Activated T-cell treated with anti-CD3 and anti-CD28 coated beads, Interleukin-2, amount 50 U/mL, for 1 hour (primary cell): ENCODE data around the gene GPR61.

Source experiments
- DNase-seq: peaks from one replicate; pipeline ENCODE4 v3.0.0-alpha.2; 2020

Gene GPR61, protein sequence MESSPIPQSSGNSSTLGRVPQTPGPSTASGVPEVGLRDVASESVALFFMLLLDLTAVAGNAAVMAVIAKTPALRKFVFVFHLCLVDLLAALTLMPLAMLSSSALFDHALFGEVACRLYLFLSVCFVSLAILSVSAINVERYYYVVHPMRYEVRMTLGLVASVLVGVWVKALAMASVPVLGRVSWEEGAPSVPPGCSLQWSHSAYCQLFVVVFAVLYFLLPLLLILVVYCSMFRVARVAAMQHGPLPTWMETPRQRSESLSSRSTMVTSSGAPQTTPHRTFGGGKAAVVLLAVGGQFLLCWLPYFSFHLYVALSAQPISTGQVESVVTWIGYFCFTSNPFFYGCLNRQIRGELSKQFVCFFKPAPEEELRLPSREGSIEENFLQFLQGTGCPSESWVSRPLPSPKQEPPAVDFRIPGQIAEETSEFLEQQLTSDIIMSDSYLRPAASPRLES

DNA sequence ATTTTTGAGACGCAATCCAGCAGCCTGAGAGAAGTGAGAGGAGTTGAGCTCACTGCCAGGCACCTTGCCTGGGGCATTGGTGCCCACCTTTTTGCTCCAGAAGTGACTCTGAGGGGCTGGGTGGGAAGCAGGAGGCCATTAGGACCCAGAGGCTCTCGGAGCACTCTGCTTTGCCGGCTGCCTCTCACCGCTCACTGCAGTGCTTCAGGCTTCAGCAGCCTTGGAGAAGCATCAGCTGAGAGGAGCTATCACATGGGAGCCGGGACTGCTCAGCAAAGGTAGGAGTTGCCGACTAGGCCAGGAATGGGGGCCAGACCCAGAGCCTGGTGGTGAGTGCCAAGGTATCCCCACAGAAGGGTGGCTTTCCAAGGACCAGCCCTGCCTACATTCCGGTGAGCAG is at the start of gene GPR61:
TSS of gene GPR61 (plus strand) at position 197 of the 400 bp plus-strand sequence. CDS start 3,151 bp downstream, outside the sequence.
- DNase-seq, result no peak

DNA sequence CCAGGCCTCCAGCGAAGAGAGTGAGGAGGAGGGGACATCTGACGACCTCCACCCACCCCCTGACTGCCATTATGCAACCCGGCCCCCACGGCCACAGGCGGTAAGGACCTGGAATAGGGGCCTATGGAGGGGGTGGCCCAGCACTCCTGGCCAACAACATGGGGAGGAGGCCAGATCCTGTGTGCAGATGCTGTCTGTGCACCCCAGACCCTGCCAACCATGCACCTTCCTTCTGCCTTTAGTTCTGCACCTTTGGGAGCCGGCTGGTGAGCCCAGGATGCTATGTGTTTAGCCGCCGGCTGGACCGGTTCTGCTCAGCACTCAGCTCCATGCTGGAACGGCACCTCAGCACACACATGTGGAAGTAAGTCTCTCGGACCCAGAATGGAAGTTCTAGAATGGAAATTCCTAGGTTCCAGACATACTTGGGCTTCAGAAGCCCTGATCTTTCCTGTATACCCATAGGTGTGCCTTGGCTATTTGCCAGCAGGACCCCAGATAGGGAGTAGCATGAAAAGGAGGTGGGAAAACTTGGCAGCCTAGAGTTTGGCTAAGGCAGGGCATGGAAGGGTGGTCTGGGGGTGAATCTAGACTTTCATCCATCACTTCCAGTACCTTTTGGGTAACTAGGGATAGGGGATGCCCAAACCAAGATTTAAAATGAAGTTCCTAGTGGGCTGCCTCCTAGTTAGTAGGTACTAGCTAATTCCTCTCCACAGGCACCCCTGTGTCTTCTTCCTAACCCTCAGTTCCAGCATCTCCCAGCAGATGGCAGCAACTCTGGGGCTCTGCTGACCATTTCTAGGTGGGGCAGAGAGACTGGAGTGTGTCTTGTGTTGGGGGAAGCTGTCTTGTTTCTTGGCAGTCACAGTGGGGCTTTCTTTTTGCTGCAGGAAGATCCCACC is 49.4 kb upstream of the GPR61 start:
- peak; percentile 76 for DNase-seq

DNA sequence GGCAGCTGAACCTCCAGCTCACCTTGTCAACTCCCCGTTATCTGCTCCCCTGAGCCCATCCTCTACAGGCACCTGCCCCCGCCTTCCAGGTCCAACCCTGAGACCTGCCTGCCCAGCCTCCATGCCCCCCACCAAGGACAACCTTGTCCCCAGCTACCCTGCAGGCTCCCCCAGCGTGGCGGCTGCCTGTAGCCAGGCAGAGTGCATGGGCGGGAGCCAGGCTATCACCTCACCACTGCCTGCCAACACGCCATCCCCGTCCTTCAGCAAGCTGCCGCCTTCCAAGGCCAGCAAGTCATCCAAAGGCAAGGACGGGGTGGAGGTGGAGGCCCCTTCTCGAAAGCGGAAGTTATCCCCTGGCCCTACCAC is 48.8 kb upstream of the GPR61 start:
- DNase-seq, result no peak

DNA sequence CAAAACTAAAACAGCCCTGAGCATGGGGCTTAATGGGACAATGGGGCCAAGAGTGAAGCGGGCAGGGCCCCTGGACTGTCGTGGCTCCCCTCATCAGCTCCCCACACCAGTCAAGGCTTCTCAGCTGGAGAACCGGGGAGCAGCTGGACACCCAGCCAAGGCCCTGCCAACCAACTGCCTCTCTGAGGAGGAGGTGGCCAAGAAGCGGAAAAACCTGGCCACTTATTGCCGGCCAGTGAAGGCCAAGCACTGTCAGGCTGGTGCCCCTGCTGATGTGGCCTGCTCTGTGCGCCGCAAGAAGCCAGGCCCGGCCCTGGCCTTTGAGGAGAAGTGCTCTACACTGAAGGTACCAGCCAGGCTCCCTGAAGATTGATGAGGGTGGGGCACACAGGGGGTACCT is 48.3 kb upstream of the GPR61 start:
- no peak for DNase-seq

DNA sequence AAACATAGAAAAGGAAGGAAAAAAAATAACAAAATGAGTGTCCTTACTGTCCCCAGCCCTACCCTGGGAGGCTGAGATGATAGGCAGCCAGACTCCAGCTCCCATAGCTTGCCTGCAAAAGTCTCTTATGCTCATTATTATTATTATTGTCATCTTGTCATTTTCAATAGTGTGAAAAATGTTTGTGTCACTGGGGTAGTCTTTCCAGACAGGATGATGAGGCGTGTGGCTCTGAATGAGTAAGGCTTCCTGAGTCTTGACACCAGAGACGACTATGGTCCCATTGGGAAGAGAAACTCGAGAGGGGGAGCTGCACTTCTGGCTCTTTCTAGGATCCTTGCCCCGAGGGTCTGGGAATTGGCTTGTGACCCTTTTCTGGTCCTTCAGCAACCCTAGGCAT is 46.9 kb upstream of the GPR61 start:
- no peak for DNase-seq

DNA sequence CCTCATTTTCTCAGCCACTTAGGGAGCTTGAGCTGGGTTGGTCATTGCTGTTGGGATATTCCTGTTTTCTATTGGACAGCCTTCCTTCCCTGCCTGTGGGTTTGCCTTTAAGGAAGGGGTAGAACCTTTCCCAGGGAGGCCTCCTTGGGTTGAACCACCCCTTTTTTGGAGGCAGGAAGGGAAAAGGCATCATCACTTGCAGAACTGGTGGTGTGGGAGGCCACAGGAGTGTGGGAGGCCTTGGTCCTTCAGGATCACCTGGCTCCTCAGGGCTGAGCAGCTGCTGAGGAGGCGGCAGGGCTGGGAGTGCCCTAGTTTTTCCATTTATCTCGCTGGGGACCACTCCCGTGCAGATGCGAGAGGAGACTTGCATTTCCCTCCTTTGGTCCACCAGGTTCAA is 46.4 kb upstream of the GPR61 start:
- DNase-seq, result no peak

DNA sequence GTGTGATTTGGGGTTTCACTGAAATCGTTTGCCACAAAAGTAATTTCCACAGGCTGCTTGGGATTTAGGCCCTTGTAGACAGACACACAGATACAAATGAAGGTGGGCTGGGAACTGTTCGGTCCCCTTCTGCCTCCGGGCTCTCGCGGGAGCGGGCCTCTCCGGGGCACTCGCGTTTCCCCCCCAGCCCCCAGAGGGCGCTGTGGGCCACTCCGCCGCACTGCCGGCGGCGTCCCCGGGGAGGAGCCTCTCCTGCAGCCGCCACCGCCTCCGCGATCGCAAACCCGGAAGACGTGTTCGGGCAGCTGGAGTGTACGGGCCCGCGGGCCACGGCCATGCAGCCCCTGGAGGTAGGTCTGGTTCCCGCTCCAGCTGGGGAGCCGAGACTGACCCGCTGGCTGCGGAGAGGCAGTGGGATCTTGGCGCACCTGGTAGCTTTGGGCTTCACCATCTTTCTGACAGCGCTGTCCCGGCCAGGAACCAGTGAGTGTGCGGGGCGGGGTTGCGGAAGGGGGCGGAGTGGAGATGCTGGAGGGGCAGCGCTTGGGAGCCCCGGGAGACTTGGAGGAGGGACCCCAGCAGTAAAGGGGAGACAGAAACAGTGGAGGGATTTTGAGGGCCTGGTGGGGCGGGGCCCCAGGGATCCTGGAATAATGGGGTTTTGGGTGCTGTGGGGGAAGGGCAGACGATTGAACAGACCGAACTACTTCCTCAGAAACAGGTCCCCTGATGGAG is 45.7 kb upstream of the GPR61 start, which contains the start of gene CYB561D1:
TSS of gene CYB561D1 (plus strand) at position 290 of the 735 bp plus-strand sequence. CDS start at position 336, 46 bp downstream.
- peak; percentile 94 for DNase-seq

DNA sequence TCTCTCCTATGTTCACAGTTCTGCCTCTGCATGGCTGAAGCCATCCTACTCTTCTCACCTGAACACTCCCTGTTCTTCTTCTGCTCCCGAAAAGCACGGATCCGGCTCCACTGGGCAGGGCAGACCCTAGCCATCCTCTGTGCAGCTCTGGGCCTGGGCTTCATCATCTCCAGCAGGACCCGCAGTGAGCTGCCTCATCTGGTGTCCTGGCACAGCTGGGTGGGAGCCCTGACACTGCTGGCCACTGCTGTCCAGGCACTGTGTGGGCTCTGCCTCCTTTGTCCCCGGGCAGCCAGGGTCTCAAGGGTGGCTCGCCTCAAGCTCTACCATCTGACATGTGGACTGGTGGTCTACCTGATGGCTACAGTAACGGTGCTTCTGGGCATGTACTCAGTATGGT is 43.9 kb upstream of the GPR61 start:
- no peak for DNase-seq

DNA sequence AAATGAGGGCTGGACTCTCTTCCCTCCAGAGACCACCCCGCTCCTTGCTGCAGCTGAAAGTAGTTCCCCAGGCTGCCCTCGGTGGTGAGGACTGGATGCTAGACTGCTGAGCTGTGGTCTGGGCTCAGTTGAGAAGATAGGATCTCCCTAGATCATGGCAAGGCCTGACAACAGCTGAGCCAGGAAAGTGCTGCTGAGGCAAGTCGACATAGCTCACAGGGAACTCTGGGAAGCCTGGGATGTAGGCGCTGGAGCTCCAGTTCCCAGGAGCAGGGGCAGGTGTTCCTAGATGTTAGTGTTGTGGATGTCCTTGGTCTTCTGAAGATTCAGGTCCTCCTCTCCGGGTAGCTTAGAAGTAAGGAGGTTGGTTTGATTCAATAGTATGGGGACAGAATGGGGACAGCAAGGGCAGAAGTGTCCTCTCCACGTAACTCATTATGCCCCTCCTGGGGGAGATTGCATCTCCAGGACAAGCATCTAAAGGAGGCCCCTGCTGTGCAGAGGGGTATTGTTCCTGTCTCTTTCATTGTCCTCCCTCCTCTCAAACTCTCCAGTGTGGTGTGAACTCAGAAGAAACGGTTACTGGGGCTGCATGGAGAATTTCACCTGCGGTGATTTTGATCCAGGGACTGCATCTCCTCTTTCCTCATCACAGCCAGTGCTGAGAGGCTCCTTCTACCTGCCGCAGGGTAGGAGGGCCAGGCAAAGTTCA is 42.1 kb upstream of the GPR61 start:
- no peak for DNase-seq

DNA sequence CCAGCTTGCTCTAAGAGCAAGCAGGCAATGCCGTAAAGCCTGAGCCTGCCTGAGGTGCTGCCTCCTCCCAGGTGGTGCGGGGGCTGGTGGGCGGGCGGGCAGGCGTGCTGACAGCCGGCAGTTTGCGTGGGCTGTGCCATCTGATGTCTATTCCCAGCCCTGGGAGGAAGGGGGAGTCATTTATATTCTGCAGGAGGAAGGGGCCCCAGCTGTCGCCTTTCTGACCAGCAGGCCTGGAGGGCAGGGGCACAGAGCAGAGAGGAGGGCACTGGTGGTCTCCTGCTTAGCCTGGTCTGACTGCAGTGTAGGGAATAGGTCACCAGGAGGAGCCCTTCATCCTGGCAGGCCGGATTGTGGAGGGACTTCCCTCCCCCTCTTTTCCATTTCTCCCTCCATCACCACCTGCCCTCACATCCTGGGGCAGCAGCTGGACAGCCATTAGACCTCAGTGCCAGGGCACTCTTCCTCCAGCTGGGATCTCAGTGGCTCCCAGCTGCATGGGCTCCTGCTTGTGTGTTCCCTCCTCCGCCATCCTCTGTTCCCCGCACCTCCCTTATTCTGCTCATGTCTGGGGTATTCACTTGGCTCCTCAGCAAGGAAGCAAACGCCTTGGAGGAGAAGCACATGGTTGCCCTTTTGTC is 41.4 kb upstream of the GPR61 start:
- DNase-seq, result peak; percentile 43

DNA sequence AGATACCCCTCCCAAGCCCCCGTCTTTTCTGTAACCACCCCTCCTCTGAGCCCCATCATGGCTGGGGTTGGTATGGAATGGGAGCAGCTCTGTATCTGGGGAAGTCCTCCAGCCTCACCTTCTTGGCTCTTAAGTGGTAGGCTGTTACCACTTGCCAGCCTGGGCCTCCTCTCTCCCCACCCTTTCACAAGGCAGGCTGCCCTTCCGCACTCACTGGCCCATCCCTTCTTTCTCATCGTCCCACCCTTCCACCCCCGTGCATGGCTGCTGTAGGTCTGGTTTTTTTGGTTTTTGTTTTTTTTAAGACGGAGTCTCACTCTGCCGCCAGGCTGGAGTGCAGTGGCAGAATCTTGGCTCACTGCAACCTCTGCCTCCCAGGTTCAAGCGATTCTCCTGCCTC is 40.6 kb upstream of the GPR61 start:
- no peak for DNase-seq

DNA sequence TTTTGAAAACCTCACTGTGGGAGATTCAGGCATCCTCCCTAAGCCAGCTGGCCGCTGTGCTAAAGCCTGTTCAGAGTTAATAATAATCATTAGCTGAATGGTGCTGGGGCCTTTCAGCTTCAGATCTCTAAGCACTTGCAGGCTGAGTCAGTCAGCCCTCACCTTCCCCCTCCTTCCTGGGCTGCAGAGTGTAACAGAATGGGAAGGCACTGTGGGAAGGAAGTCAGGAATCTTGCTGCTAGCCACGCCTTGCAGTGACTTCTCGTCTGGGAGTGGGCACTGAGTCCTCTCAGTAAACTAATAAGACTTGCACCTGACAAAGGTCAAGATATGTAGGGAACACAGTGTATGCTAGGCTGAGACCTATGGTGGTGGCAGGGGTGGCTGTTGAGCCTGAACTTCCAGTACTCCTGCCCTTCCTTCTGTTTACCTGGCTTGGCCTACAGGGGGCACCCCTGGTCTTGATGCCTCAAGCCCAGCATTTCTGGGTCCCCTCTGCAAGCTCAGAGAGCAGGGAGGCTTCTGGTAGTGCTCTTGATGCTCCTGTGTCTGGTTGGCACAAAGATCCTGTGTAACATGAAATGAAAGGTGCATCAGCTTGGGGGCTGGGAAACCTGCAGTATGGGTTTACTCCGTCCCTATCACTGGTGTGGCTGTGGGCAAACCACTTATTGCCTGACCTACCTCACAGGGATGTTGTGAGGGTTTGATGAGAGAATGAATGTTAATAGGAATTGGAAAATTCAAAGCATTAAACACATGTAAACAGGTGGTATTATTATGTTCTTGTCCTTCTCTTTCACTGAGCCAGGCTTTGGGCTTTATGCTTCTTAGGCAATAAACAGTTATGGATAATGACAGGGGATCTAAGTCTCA is 39.8 kb upstream of the GPR61 start:
- DNase-seq, result peak; percentile 74

DNA sequence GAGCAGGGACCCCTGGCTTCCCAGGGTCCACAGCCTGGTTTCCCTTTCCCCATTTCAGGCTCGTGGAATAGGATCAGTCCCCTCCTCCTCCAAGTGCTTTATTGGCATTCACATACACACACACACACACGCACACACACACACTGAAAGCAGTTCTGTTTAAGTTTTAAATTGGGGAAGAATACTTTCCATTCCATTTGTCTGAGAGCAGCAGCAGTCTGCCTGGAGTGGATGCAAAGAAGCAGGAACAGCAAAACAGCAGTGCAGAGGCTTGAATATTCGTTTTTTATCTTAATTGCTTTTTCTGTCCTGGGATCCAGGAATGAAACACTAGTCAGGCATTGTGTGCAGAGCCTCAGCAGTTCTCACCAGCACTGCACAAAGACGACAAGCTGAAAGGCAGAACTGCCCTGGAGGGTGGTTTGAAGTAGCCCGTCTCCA is 38.7 kb upstream of the GPR61 start:
- DNase-seq, result no peak

DNA sequence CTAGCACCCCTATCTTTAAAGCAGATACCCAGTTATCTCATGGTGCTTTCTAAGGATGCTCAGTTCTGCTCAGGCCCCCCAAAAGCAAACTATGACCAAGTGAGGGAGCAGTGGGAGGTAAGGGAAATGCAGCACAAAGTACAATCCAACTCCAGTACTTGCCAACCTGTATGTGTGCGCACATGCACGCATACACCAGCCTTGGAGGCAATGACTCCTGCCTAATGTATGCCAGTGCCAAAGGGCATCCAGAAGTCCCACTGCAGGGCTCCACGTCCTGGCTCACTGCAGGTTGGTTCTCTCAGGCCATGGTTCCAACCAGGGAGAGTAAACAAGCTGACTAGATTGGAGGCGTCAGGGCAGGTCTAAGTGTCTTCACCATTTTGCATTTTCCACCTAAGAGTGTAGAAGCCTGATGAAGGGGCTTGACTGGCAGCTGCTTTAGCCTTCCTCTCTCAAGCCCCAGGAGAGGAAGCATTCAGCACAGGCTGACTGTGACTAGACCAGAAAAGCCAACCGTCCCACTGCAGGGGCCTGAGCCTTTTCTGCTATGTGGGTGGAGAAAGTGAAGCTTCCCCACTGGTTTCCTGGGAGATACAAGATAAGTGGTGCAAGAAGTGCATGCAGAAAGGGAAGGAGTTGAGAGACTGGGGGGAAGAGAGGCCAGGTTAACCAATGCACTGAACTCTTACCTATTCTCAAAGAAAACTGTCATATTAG is 37.9 kb upstream of the GPR61 start:
- DNase-seq, result no peak

DNA sequence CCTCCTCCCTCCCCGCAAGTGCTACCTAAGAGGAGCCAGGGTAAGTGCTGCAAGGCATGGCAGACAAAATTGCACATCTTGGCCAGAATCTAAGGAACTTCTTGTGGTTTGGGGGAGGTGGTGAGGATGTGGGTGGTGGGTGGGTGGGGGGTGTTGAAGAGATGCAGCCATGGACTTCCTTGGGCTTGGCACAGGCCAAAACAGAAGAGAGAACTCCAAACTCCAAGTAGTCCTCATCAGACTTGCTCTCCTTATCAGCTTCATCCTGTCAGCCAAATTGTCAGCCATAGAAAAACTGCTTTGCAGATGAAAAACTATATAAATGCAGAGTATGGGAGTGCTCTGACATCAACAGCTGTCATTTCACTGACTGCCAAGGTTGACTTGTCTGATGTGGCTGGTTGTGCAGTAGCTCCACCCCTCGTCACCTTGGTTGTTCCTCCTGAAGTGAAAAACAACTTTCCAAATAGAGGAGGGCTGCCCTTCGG is 37.3 kb upstream of the GPR61 start:
- DNase-seq, result peak; percentile 50

DNA sequence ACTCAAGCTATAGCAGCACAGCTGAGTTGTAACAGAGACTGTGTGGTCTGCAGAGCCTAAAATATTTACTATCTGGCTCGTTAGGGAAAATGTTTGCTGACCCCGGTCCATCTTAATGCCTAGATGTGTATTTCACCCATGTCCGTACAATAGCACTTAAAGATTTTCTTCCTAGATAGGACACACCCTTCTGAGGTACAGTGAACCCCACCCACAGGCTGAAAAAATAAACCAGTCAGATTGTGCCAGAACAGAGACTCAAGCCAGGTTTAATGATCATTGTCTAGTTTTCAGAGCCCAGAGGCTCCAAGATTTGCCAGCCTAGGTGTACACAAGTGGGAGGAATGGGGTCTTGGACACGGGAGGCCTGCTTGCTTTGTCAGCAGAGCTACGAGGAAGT is 35.7 kb upstream of the GPR61 start:
- no peak for DNase-seq

DNA sequence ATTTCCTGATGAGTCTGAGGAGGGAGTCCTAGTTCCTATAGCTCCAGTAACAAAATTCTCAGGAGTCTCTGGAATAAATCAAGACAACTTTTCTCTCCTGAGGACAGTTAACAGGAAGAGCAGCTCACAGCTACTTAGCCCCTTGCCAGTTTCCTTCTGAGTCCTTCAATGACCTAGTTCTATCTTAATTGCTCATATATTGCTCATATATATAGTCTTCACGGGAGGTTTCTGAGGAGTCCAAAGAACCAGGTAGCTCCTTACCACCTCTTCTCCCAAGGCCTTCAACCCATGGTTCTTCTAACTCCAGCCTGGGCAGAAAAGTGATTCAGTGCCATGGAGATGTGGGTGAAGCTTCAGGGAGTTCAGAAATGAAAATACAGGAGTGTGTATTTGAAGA is 34.7 kb upstream of the GPR61 start:
- DNase-seq, result no peak

DNA sequence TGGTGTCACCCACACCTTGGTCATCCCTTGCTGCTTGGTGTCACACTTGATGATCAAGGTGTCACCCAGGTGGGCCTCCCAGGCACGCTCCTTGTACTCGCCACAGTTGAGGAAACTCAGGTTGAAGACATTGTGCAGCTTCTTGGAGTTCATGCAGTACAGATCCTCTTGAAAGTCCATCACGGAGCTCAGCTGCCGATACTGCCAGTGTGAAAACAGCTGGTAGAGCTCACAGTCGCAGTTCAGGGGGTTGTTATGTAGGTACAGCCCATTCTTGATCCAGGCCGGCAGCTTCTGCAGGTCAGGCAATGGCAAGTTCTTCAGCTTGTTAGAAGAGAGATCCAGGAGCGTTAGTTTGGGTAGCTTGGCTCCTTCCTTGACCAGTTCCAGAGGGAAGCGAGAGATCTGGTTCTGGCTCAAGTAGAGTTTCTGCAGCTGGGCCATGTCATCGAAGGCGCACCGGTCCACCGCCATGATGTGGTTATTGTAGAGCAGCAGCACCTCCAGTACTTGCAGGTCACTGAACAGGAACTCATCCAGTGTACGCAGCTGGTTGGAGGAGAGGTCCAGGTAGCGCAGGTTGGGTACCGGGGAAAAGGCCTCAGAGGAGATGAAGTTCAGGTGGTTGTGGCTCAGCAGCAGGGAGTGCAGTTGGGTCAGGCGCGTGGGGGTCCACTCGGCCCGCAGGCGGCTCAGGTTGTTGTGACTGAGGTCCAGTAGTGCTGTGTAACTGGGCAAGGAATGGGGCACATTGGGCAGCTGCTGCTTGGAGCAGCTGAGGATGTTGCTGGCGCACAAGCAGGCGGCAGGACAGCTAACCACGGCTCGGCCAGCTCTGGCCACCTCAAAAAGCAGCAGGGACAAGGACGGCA is 31.4 kb upstream of the GPR61 start:
- no peak for DNase-seq

DNA sequence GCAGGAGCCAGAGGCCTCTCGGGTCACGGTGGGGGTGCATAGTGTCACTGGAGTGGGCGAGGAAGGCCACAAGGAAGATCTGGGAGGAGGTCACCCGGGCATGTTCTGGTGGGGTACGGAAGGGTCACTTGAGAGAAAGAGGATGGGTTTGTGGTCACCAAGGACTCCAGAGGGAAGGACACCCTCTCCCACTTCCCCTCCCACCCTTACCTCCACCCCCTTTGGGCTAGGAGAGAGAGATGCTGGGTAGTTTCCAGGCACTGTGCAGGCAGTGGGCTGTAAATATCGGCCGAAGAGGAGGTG is 30.8 kb upstream of the GPR61 start:
- DNase-seq, result no peak
